Inflammatory macrophage (primary cell): ENCODE measurements around the gene MXD4.

Experiments
- DNase-seq, 2 donors: peaks; one replicate each; pipeline ENCODE4 v3.0.0-alpha.2; 2020 to 2022

Gene MXD4

GRCh38 chr4:2262145-2262943 lies 435 bp upstream of the MXD4 start:
- peak; percentile 98 to 100 for DNase-seq

- DNase-seq: peak; percentile 42 to 67
Measured at GRCh38 chr4:2261110-2261852, 628 bp downstream of the MXD4 start.

DNA sequence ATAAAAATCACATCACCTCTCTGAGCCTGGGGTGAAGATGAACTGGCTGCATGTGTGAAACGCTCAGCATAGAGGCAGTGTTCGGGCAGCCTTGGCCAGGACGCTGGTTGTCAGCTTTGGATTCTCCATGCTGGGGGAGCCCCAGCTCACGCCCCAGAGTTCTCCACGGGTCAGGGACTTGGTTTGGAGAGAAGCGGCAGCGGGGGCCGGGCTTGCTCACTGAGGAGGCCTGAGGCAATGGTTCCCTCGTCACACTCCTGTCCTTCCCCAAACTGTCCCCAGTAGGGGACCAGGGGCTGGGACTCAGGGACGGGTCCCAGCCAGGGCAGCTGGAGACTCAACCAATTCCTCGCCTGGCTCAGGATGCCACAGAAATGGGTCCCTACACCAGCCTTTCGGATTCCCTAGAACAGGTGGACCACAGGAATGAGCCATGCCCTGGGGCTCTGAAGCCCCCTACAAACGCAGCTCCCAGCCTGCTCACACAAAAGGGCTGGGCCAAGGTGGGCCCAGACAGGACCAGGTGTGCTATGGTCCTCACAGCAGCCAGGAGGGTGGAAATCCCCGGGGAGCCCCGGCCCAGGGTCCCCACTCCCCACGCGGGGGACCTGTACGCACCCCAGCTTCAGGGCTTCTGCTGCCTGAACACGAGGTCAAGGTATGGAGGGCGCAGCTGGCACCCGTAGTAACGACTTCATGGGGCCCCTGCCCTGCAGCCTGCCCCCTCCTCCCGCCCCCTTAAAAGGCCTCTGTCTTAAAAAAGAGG lies 1.4 kb downstream of the MXD4 start:
- DNase-seq: no peak

DNA sequence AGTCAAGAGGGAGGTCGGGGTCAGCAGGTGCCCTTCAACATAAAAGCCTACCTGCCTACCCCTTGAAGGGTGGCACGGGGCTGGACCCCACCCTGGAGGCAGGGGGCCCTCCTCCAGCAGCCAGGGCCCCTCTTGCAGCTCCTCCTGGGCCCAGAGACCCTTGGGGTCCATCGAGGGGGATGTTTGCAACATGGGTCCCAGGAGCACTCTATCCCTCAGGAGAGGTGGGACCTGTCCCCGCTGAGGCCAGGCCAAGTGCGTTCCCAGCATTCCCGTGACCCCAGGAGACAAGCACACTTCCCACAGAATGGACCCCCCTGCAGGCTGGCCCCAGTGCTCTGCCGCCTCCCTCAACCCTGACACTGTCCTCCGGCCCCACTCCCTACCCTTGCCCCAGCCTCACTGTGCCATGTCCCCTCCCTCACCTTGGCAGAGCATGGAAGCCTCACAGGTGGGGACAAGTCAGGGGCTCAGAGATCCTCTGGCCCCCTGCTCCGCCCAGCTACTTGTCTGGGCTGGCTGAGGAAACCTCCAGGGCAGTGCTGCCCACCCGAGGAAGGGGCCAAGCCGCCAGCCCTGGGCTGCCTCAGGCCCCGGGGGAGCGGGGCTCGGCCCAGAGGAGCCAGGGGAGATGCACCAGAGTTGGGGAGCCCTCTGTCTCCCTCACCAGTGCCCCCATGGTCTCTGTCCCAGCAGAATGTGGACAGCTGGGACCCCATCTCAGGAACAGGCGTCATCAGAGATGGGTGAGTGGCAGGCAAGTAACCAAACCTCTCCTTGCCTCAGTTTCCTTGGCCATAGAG lies 2.2 kb downstream of the MXD4 start:
- DNase-seq: no peak

DNA sequence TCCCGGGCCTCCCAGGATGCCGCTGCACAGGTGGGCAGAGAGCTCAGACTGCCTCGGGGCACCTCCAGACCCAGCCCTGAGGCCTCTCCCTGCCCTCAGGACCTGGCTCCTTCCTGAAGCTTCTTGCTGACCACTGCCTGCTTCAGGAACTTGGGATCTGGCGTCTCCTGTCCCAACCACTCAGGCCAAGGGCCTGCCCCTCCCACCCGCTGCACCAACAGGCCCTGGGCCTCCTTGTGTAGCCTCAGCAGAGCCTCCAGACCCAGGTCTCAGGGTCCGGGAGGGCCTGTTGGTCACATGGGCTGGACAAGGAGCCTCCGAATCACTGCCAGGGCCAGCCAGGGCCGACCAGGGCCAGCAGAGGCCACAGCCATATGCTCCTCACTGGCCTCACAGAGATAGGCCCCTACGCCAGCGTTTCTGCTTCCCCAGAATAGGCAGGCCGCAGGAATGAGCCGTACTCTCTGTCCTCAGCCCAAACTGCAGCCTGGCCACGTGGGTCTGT lies 2.8 kb downstream of the MXD4 start:
- DNase-seq: no peak

- DNase-seq: no peak
Measured at GRCh38 chr4:2258091-2259035, 3.5 kb downstream of the MXD4 start.

- DNase-seq: no peak
Measured at GRCh38 chr4:2257361-2258081, 4.4 kb downstream of the MXD4 start.

DNA sequence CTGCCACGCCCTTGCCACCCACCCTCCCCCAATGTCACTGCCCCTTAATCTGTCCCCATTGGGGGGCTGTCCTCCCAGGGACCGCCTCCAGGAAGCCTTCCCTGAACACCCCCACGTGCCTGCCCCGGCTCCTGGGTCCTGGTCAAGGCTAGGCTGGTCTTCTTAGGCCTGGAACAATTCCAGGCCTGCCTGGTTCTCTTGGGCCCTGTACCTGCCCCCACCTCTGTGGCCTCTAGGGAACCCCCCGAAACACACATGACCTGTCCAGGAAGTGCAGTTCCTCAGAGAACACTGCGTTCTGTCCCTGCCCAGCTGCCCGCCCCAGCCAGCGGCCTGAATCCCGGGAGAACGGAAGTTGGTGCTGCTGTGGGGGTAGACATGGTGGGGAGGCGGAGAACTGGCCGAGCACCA lies 5.1 kb downstream of the MXD4 start:
- DNase-seq: no peak

DNA sequence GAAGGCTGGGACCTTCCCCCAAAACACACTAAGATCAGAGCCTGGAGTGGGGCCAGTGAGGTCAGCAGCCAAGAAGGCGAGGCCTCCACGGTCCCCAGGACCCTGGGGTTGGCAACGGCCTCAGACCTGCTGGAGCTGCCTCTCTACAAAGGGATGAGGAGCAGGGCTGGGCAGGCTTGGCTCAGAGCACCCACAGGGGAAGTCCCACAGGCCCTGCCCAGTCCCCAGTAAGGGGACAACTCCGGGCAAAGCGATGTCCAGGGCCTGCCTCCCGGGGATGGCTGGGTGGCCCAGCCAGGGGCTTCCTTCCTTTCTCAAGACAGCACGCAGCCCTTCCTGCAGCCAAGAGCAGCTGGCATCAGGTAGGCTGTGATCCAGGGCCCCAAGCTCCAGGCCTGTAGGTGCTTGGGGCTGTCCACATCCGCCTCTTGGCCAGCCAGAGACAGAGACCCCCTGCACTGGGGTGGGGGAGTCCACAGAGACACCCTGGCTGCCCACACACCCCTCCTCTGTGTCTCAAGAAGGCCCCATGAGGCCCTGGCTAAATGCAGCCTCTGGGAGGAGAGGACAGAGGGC lies 5.7 kb downstream of the MXD4 start:
- DNase-seq: no peak

- DNase-seq: no peak
Measured at GRCh38 chr4:2255501-2256155, 6.3 kb downstream of the MXD4 start.

- no peak for DNase-seq
Measured at GRCh38 chr4:2254665-2255500, 7.0 kb downstream of the MXD4 start.

DNA sequence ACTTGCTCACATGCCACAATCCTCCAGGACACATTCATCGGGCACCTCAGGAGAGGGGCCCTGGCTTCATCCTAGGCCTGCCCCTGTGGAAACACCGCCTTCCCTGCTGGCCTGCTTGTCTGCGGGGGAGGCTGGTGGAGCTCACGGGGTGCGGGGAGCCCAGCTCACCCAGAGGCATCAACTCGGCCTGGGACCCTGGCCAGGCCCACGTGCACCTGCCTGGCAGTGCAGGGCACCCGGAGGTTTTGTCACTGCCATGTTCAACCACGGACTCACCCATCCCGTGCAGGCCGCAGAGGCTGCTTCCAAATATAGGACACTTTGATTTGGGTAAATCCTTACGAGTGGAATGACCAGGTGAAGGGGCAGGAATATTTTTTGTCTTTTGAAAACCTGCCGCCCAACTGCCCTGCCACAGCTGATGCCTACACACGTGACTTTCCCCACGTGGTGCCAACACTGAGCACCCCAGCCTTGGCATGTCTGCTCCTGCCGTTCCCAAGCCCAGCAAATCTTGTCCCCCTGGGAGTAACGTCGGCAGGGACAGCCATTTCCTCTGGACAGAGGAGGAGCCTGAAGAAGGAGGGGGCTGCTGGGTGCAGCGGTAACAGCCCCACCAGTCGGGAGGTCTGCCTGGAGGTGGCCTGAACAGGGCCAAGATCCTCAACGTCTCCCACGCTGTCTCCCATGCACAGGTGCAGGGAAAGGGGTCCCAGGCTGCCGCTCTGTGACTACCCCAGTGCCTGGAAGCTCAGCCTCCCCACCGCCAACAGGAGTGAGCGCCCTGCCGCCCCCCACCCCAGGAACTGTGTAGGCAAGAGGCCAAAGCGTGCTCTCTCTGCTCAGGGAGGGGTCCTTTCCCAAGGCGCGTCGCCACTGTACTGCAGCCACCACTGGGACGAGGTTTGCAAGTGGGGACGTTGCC lies 8.5 kb downstream of the MXD4 start:
- DNase-seq: no peak

DNA sequence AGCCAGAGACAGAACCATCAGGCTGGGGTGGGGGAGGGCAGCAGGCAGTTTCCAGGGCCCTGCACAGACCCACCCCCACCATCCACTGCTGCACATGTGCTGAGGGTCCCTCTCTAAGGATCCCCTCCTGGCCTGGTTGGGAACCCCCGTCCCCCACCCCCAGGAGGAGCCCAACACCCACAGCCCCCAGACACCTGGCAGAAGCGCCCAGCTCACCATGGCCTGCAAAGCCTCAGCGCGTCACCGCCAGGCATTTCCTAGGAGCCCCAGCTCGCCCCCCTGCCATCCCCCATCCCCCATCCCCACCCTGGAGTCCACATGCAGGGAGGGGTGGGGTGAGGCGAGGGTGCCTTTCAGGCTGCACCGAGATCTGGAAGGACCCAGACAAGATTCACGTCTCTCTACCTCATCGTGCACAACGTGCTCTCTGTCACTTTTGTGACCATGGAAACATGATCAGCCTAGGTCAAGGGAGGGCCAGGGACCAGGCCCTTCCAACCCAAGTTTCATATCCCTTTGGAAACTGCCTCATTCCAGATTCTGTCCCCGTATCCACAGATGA lies 9.3 kb downstream of the MXD4 start:
- DNase-seq: no peak

GRCh38 chr4:2251795-2252529 lies 9.9 kb downstream of the MXD4 start:
- DNase-seq: no peak

GRCh38 chr4:2251073-2251794 lies 10.7 kb downstream of the MXD4 start:
- DNase-seq: no peak
